HG02623 (cell line): ENCODE data around the gene CDYL.

Experiments
- ATAC-seq: cut with Tn5 transposase; IDR thresholded peaks from one replicate; pipeline ENCODE4 v1.9.1; 2021; ENCODE audit warnings: moderate library complexity; ENCODE audit not compliant: unreplicated experiment

The CDYL gene

DNA sequence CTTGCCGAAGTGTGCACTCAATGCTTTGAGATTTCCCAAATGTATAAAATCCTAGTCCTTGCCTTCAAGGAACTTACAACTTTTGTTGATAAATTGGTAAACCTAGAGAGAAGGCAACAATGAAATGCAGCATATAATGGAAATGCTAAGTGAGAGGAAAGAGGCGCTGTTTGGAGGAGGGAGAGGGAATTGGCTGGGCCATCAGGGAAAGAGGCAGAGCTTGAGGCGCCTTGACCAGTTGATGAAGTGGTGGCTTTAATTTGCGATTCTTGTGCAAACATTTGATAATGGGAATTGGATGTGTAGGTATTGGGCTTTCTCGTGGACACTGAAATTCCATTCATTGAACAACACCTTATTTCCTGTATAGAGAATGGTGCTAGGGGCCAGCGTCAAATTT lies 1.9 kb upstream of the CDYL start:
- no peak for ATAC-seq

DNA sequence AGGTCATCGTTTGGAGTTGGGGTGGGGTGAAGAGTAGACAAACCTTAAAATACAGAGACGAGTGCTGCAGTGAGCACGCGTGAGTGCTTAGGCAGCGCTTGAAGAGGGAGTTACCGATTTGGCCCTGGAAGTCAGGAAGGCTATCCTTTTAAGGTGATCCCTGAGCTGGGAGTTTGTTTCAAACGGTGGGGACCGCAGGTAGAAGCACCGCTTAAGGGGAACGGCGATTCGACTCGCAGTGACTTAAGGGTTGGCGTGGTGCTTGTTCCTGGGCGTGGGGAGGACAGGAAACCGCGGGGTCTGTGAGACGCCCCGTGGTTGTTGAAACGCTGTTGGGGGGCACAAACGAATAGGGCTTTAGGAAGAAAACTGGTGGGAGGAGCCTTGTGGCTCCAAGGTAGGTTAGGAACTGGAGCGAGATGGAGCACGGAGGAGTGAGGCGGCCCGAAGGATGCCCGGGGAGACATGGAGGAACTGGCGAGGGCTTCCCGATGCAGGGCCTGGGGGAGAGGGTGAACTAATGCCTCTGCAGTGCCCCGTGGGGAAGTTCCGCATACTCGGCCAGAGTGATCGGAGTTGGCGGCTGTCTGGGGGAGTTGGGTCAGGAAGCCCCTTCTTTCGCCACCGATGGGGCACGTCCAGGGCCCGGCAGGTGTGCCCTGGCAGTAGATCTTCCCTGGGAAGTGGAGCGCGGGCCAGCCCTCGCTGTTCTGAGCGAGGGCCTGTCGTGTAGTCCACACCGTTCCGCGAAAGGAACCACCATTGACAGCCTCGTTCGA lies 1.3 kb upstream of the CDYL start:
- ATAC-seq, result no peak

GRCh38 chr6:4775494-4776130 lies 592 bp upstream of the CDYL start:
- peak; percentile 46 for ATAC-seq

DNA sequence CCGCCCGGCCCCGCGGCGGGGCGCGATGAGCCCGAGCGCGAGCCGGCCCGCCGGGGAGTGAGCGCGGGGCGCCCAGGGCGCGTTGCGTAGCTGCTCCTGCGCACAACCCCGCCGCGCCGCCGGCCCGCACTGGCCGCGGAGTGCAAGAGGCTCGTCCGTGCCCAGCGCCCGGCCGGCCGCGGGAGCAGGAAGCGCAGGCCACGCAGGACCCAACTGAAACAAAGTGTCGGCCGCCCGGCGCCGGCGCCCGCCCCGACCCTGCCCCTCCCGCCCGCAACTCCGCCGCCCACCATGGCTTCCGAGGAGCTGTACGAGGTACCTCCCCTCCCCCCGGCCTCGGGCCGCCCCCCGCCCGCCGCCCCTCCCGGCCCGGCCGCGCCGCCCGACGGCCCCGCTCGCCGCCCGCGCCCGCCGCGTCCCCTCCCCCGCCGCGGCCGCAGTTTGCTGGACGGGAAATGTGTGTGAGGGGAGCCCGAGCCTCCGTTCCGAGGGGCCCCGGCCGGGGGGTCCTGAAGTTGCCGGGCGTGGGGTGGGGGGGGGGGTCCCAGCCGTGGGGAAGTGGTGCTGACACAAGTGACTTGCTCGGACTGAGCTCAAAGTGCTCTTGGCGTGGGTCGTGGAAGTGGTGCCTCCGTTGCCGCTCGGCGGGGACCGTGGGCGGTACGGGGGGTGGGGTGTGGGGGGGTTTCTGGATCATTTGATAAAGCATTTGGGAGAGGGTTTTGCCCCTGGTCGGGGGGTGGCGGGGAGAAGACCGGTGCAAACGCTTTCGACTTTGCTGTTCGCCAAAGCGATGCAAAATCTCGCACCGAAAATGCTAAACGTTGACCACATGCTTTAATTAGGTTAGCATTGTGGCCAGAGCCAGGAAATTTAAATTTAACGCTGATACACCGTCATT lies 539 bp downstream of the CDYL start:
- ATAC-seq, result peak; percentile 17

- no peak for ATAC-seq
Measured at GRCh38 chr6:4777394-4777935, 1.3 kb downstream of the CDYL start.

DNA sequence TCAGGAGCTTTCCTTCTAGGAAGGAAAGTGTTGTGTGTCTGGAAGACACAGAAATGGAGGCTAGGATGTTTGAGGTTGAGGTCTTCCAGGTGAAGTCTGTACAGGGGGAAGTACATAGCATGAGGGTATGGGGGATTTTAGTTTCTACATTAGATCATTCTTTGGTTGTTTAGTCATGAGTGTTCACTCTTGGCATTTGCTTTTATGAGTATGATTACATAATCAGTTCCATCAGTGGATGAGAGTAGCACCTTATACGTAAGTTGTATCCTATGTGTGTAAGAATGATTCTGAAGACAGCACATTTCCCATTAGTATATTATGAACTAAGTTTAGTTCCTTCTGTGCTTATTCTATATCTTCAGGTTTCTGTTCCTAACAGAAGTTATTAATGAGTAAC lies 1.9 kb downstream of the CDYL start:
- ATAC-seq, result no peak

GRCh38 chr6:4780360-4780812 lies 4.2 kb downstream of the CDYL start:
- ATAC-seq, result no peak

DNA sequence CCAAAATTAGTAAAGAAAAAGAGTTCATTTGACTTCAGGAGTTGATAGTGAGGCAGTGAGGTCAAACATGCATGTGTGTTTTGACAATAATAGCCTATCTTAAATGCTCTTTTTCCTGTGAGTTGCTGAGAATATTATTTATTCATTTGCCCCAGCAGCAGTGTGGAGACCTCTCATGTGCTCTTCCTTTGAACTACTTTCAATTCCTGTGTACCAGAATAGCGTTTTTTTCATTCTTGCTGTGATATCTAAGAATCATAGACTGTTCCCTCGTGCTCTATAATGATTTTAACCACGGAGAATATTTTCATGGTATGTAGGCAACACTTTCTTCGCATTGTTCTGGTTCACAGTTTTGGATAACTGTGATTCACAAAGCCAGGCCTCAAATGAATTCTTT lies 5.2 kb downstream of the CDYL start:
- no peak for ATAC-seq

DNA sequence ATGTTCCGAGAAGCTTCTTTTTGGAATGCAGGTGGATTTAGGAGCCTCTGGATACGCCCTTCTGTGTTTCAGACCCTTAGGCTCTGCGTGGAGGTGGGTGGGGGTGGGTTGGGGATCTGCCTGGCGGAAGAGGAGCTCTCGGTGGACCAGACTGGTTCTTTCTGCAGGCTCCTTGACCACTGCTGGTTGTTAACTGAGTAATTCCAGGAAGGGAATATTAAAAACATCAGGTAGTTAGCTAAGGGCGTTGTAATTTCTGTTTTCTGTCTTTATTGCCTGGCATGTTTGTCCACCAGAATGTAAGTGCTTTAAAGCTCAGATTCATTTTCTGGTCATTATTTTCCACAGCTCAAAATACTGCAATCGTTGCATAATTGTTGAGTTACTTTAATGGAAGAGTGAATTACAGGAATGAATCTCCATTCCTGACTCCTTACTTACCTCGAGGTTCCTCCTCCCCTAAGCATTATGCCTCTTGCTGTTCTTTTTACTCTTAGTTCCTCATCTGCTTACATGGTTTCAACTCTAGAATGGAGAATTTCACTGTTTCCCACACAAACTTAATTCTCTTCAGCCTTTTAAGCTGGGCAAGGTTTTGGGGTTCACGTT lies 5.9 kb downstream of the CDYL start:
- no peak for ATAC-seq

DNA sequence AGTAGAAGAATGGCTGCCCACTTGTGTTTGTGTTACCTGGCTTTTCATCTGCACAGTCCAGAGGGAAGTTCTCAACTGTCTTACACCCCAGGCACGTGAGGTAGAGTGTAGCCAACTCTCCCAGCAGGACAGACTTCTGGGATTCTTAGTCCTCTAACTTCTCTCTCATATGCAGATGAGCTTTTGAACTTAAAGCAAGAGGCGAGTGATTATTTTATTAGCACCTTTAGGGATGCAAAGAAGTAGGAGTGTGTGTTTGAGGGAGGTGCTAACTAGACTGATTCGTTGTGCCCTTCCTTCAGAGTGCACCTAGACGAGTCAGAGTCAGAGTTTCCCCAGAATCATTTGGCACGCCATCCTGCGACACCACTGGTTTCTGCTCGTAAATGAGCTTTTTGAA lies 10.8 kb downstream of the CDYL start:
- no peak for ATAC-seq

GRCh38 chr6:4788482-4788881 lies 12.3 kb downstream of the CDYL start:
- no peak for ATAC-seq

- ATAC-seq, result peak; percentile 94
Measured at GRCh38 chr6:4788953-4789584, 12.9 kb downstream of the CDYL start.

DNA sequence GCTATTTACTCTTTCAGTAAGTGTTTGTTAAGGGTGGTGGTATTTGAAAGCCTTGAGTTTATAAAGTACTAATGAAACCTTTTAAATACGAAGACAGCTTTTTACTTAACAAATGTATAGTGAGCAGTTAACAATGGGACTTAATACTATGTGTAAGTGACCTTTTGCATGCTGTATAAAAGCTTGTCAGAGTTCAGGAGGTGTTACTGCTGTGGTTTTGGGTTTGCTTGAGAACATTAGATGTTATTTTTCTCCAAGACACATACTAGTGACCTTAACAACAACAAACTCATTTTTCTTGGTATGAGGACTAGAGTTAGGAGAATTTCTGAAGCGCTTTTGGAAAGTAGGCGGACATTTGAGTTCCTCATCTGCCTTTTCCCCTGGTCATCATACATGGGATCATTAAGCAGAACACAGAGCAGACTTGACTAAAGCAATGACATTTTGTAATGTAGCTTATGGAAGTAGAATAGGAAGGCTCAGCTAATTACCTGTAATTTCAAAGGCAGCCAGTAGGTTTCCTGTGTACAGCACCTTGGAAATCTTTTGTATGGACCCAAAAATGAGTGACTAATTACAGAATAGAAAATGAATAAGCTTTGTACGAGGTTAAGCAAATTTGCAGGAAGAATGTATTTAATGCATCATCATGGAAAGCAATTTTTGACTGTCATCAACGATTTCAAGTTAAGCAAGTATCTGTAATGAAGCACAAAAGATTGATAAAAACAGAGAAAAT lies 14.1 kb downstream of the CDYL start:
- ATAC-seq, result no peak

GRCh38 chr6:4794140-4794707 lies 18.0 kb downstream of the CDYL start:
- no peak for ATAC-seq

- no peak for ATAC-seq
Measured at GRCh38 chr6:4797587-4797986, 21.4 kb downstream of the CDYL start.

- no peak for ATAC-seq
Measured at GRCh38 chr6:4799912-4800311, 23.7 kb downstream of the CDYL start.

GRCh38 chr6:4800662-4801061 lies 24.5 kb downstream of the CDYL start:
- no peak for ATAC-seq

GRCh38 chr6:4801491-4802110 lies 25.4 kb downstream of the CDYL start:
- ATAC-seq, result peak; percentile 52
